ENCODE results near the gene MAGEA4. TPM values are rescaled to one million over a fixed set of nuclear protein-coding genes. Genes with fewer than 3 reads are reported as not detected.

MAGEA4 gene
- not detected for polyA plus RNA-seq (2013, experiment 1 of 2)
- 0.89 TPM for polyA plus RNA-seq (2013, experiment 2 of 2)

GRCh38 chrX:151912780-151913179 is at the start of gene MAGEA4:
Gene MAGEA4, plus strand, starts transcription at chrX:151912889. Its CDS starts 10,776 bp downstream, at chrX:151923665.
- Histone ChIP-seq H3K9me3 (ENCODE audit: insufficient read depth, low read depth, low read length) (no peaks in the 10 kb centered on the region), H3K9ac (ENCODE audit: low read depth, low read length) (no peak within 1 kb of the TSS), H3K4me3 (ENCODE audit: low read length) (no peak within 1 kb of the TSS), H3K27ac (ENCODE audit: low read depth, low read length) (no peak within 1 kb of the TSS), H3K27me3 (ENCODE audit: insufficient read depth, low read length) (no peaks in the 10 kb centered on the region), H3K4me1 (ENCODE audit: insufficient read depth, low read length) (no peaks in the 10 kb centered on the region), H3K36me3 (ENCODE audit: insufficient read depth, low read length) (no peaks in the 10 kb centered on the region)
- WGBS = 93% methylated on average over 5 of the region's 11 CpGs

GRCh38 chrX:151870602-151871001 is 42.1 kb upstream of the MAGEA4 start:
- Histone ChIP-seq H3K27ac (ENCODE audit: low read depth, low read length) (no peak overlapping the region), H3K36me3 (ENCODE audit: insufficient read depth, low read length) (no peaks in the 10 kb centered on the region), H3K27me3 (ENCODE audit: insufficient read depth, low read length) (no peaks in the 10 kb centered on the region), H3K9ac (ENCODE audit: low read depth, low read length) (no peak overlapping the region), H3K4me1 (ENCODE audit: insufficient read depth, low read length) (no peaks in the 10 kb centered on the region), H3K4me3 (ENCODE audit: low read length) (no peak overlapping the region), H3K9me3 (ENCODE audit: insufficient read depth, low read depth, low read length) (no peaks in the 10 kb centered on the region)
- 67% methylated on average over 1 of the region's 1 CpG for WGBS

GRCh38 chrX:151871244-151871643 is 41.4 kb upstream of the MAGEA4 start:
- Histone ChIP-seq H3K4me3 (ENCODE audit: low read length) (no peak overlapping the region), H3K27ac (ENCODE audit: low read depth, low read length) (no peak overlapping the region), H3K9ac (ENCODE audit: low read depth, low read length) (no peak overlapping the region), H3K9me3 (ENCODE audit: insufficient read depth, low read depth, low read length) (no peaks in the 10 kb centered on the region), H3K36me3 (ENCODE audit: insufficient read depth, low read length) (no peaks in the 10 kb centered on the region), H3K4me1 (ENCODE audit: insufficient read depth, low read length) (no peaks in the 10 kb centered on the region), H3K27me3 (ENCODE audit: insufficient read depth, low read length) (no peaks in the 10 kb centered on the region)
- WGBS = 83% methylated on average over 3 of the region's 3 CpGs

- no peaks in the 10 kb centered on the region for H3K9me3 ChIP-seq (ENCODE audit: insufficient read depth, low read depth, low read length)
- no peak overlapping the region for H3K4me3 ChIP-seq (ENCODE audit: low read length)
- H3K27me3 ChIP-seq (ENCODE audit: insufficient read depth, low read length) = no peaks in the 10 kb centered on the region
- H3K36me3 ChIP-seq (ENCODE audit: insufficient read depth, low read length) = no peaks in the 10 kb centered on the region
- 97% methylated on average over 2 of the region's 2 CpGs for WGBS
- H3K9ac ChIP-seq (ENCODE audit: low read depth, low read length) = no peak overlapping the region
- no peaks in the 10 kb centered on the region for H3K4me1 ChIP-seq (ENCODE audit: insufficient read depth, low read length)
- H3K27ac ChIP-seq (ENCODE audit: low read depth, low read length) = no peak overlapping the region
These were observed 39.6 kb upstream of the MAGEA4 start for GRCh38 chrX:151873096-151873495.

GRCh38 chrX:151875270-151876026 is 37.2 kb upstream of the MAGEA4 start:
- Histone ChIP-seq H3K4me3 (ENCODE audit: low read length) (no peak overlapping the region), H3K4me1 (ENCODE audit: insufficient read depth, low read length) (no peaks in the 10 kb centered on the region), H3K27me3 (ENCODE audit: insufficient read depth, low read length) (no peaks in the 10 kb centered on the region), H3K9me3 (ENCODE audit: insufficient read depth, low read depth, low read length) (no peaks in the 10 kb centered on the region), H3K27ac (ENCODE audit: low read depth, low read length) (no peak overlapping the region), H3K9ac (ENCODE audit: low read depth, low read length) (no peak overlapping the region), H3K36me3 (ENCODE audit: insufficient read depth, low read length) (no peaks in the 10 kb centered on the region)
- WGBS = 89% methylated on average over 5 of the region's 5 CpGs

GRCh38 chrX:151878574-151878973 is 34.1 kb upstream of the MAGEA4 start:
- no peak overlapping the region for H3K4me3 ChIP-seq (ENCODE audit: low read length)
- peaks cover 3% of the 10 kb centered on the region; the same call in 1 of the 2 replicates for H3K9me3 ChIP-seq (ENCODE audit: insufficient read depth, low read depth, low read length)
- 100% methylated on average over 7 of the region's 8 CpGs for WGBS
- no peaks in the 10 kb centered on the region for H3K36me3 ChIP-seq (ENCODE audit: insufficient read depth, low read length)
- H3K27ac ChIP-seq (ENCODE audit: low read depth, low read length) = no peak overlapping the region
- no peak overlapping the region for H3K9ac ChIP-seq (ENCODE audit: low read depth, low read length)
- H3K4me1 ChIP-seq (ENCODE audit: insufficient read depth, low read length) = no peaks in the 10 kb centered on the region
- no peaks in the 10 kb centered on the region for H3K27me3 ChIP-seq (ENCODE audit: insufficient read depth, low read length)

- H3K36me3 ChIP-seq (ENCODE audit: insufficient read depth, low read length) = no peaks in the 10 kb centered on the region
- no peak overlapping the region for H3K27ac ChIP-seq (ENCODE audit: low read depth, low read length)
- H3K9me3 ChIP-seq (ENCODE audit: insufficient read depth, low read depth, low read length) = peaks cover 8% of the 10 kb centered on the region; the same call in 1 of the 2 replicates
- no peak overlapping the region for H3K9ac ChIP-seq (ENCODE audit: low read depth, low read length)
- no peaks in the 10 kb centered on the region for H3K4me1 ChIP-seq (ENCODE audit: insufficient read depth, low read length)
- H3K4me3 ChIP-seq (ENCODE audit: low read length) = no peak overlapping the region
- H3K27me3 ChIP-seq (ENCODE audit: insufficient read depth, low read length) = no peaks in the 10 kb centered on the region
- WGBS = 93% methylated on average over 3 of the region's 4 CpGs
These were observed 32.8 kb upstream of the MAGEA4 start for GRCh38 chrX:151879856-151880255.

GRCh38 chrX:151880895-151881294 is 31.8 kb upstream of the MAGEA4 start:
- no CpG with 5 or more reads among the region's 2 CpGs for WGBS
- Histone ChIP-seq H3K36me3 (ENCODE audit: insufficient read depth, low read length) (no peaks in the 10 kb centered on the region), H3K9me3 (ENCODE audit: insufficient read depth, low read depth, low read length) (peaks cover 8% of the 10 kb centered on the region; the same call in 1 of the 2 replicates), H3K27me3 (ENCODE audit: insufficient read depth, low read length) (no peaks in the 10 kb centered on the region), H3K4me1 (ENCODE audit: insufficient read depth, low read length) (no peaks in the 10 kb centered on the region), H3K27ac (ENCODE audit: low read depth, low read length) (no peak overlapping the region), H3K4me3 (ENCODE audit: low read length) (no peak overlapping the region), H3K9ac (ENCODE audit: low read depth, low read length) (no peak overlapping the region)

- Histone ChIP-seq H3K36me3 (ENCODE audit: insufficient read depth, low read length) (no peaks in the 10 kb centered on the region), H3K4me1 (ENCODE audit: insufficient read depth, low read length) (no peaks in the 10 kb centered on the region), H3K4me3 (ENCODE audit: low read length) (no peak overlapping the region), H3K9ac (ENCODE audit: low read depth, low read length) (no peak overlapping the region), H3K9me3 (ENCODE audit: insufficient read depth, low read depth, low read length) (0 out of 2 replicates have a peak, but pooled peaks cover 5% of the 10 kb centered on the region), H3K27me3 (ENCODE audit: insufficient read depth, low read length) (no peaks in the 10 kb centered on the region), H3K27ac (ENCODE audit: low read depth, low read length) (no peak overlapping the region)
- WGBS = 95% methylated on average over 2 of the region's 2 CpGs
These were observed 23.3 kb upstream of the MAGEA4 start for GRCh38 chrX:151889421-151889820.

- Histone ChIP-seq H3K27ac (ENCODE audit: low read depth, low read length) (no peak overlapping the region), H3K9ac (ENCODE audit: low read depth, low read length) (no peak overlapping the region), H3K36me3 (ENCODE audit: insufficient read depth, low read length) (no peaks in the 10 kb centered on the region), H3K9me3 (ENCODE audit: insufficient read depth, low read depth, low read length) (no peaks in the 10 kb centered on the region), H3K4me1 (ENCODE audit: insufficient read depth, low read length) (no peaks in the 10 kb centered on the region), H3K4me3 (ENCODE audit: low read length) (no peak overlapping the region), H3K27me3 (ENCODE audit: insufficient read depth, low read length) (no peaks in the 10 kb centered on the region)
- 91% methylated on average over 4 of the region's 5 CpGs for WGBS
These were observed 15.8 kb upstream of the MAGEA4 start for GRCh38 chrX:151896734-151897474.

- no peaks in the 10 kb centered on the region for H3K36me3 ChIP-seq (ENCODE audit: insufficient read depth, low read length)
- no peak overlapping the region for H3K9ac ChIP-seq (ENCODE audit: low read depth, low read length)
- no peak overlapping the region for H3K27ac ChIP-seq (ENCODE audit: low read depth, low read length)
- H3K4me1 ChIP-seq (ENCODE audit: insufficient read depth, low read length) = no peaks in the 10 kb centered on the region
- no peaks in the 10 kb centered on the region for H3K27me3 ChIP-seq (ENCODE audit: insufficient read depth, low read length)
- H3K9me3 ChIP-seq (ENCODE audit: insufficient read depth, low read depth, low read length) = no peaks in the 10 kb centered on the region
- no peak overlapping the region for H3K4me3 ChIP-seq (ENCODE audit: low read length)
- 92% methylated on average over 1 of the region's 2 CpGs for WGBS
These were observed 13.1 kb upstream of the MAGEA4 start for GRCh38 chrX:151899622-151900021.
